Measurements from ENCODE around the gene TMED9. TPM values are rescaled to one million over a fixed set of nuclear protein-coding genes. Genes with fewer than 3 reads are reported as not detected.

The TMED9 gene
- total and polyA plus RNA-seq, 2 donors (not counting 3 experiments of a cell fraction or from before 2014, with no cell fraction given) = 291 to 331 TPM

DNA sequence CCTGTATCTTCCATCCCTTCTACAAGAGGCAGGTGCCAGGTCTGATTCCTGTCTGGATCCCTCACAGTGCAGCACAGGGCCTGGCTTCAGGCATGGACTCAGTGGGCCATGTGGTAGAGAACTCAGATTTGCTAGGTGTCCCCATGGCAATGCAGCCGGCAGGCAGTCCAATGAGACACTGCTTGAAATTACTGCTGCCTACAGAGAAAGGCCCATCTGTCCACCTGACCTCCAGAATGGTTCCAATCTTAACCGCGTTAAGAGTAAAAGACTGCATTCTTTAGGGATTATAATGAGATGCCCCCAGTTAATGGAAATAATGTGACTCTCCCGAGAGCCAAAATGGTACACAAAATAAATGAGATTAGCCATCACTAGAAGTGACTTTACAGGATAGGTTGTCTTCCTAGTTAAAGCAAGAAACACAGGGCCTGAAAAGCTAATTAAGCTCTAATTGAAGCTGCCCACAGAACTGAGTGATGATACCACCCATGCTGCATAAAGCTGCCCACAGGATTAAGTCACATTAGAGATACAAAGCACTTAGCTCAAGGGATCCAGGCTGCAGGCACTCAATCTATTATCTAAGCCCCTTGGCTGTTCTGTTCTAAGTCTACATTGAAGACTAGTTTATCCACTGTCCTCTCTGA, 49.1 kb upstream of the TMED9 start:
- CTCF ChIA-PET = no interaction called here
- peaks cover 57% of the 10 kb centered on the region for H3K79me2 ChIP-seq (ENCODE audit: control insufficient read depth, insufficient read depth, low read length)
- BruUV-seq (replicated peaks) = no TSS peak
- no peaks in the 10 kb centered on the region for H3K27me3 ChIP-seq (ENCODE audit: control insufficient read depth in 2 of 2, insufficient read depth in 2 of 2, low read length in 2 of 2)
- H3K4me2 ChIP-seq (ENCODE audit: insufficient read depth, low read length) = no peak overlapping the region
- no peaks in the 10 kb centered on the region for H3K9me1 ChIP-seq (replicated peaks; ENCODE audit: control insufficient read depth, extremely low read depth, insufficient read depth, low read length)
- H4K20me1 ChIP-seq (replicated peaks; ENCODE audit: control insufficient read depth, extremely low read depth, insufficient read depth, low read length) = peaks cover 9% of the 10 kb centered on the region
- no peak overlapping the region for H3K4me3 ChIP-seq (replicated peaks in 1 of 3; ENCODE audit: insufficient read depth in 1 of 3, low read depth in 1 of 3, low read length in 3 of 3)
- H3K27ac ChIP-seq (ENCODE audit: insufficient read depth, low read depth, low read length) = no peak overlapping the region
- DNase-seq (ENCODE audit: low read depth, low spot score) (no peak), FAIRE-seq (no peak)
- intact Hi-C loops (cut with micrococcal nuclease) (no loop called here), dilution Hi-C loops (cut with MboI; ENCODE audit: extremely low pct_ligation_motif_present, low sequenced_read_pairs) (no loop called here)
- peaks cover 15% of the 10 kb centered on the region for H3K4me1 ChIP-seq (ENCODE audit: control insufficient read depth, extremely low read depth, insufficient read depth, low read length)
- H3K9me3 ChIP-seq (replicated peaks; ENCODE audit: control insufficient read depth, insufficient read depth, low read length) = no peaks in the 10 kb centered on the region
- H3K36me3 ChIP-seq (ENCODE audit: control insufficient read depth in 2 of 2, extremely low read depth in 1 of 2, insufficient read depth in 2 of 2, low read length in 2 of 2) = peaks cover 0 to 11% of the 10 kb centered on the region in 2 experiments
- H2AFZ ChIP-seq (ENCODE audit: low read depth, low read length) = no peak overlapping the region
- no peak for TF ChIP-seq GATA2 (IDR thresholded peaks at IDR 0.05; ENCODE audit: insufficient read depth, insufficient read length, low read depth, low read length)
- no peak for TF ChIP-seq EZH2 (IDR thresholded peaks at IDR 0.05; ENCODE audit: borderline replicate concordance, low read depth, low read length, severe bottlenecking)
- TF ChIP-seq, protein P1, sequence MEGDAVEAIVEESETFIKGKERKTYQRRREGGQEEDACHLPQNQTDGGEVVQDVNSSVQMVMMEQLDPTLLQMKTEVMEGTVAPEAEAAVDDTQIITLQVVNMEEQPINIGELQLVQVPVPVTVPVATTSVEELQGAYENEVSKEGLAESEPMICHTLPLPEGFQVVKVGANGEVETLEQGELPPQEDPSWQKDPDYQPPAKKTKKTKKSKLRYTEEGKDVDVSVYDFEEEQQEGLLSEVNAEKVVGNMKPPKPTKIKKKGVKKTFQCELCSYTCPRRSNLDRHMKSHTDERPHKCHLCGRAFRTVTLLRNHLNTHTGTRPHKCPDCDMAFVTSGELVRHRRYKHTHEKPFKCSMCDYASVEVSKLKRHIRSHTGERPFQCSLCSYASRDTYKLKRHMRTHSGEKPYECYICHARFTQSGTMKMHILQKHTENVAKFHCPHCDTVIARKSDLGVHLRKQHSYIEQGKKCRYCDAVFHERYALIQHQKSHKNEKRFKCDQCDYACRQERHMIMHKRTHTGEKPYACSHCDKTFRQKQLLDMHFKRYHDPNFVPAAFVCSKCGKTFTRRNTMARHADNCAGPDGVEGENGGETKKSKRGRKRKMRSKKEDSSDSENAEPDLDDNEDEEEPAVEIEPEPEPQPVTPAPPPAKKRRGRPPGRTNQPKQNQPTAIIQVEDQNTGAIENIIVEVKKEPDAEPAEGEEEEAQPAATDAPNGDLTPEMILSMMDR (IDR thresholded peaks at IDR 0.05; ENCODE audit: extremely low read depth in 1 of 2, insufficient read depth in 1 of 2, low read depth in 1 of 2, low read length in 2 of 2) = no peak
- no peak for TF ChIP-seq JUN (IDR thresholded peaks at IDR 0.05; ENCODE audit: borderline replicate concordance, insufficient read depth, insufficient read length, low read depth)
- no peak for TF ChIP-seq POLR2A (IDR thresholded peaks at IDR 0.05; ENCODE audit: low read depth, low read length)
- TF ChIP-seq FOS (IDR thresholded peaks at IDR 0.05; ENCODE audit: borderline replicate concordance, insufficient read depth, low read length) = no peak
- no peak for TF ChIP-seq POLR2AphosphoS5 (IDR thresholded peaks at IDR 0.05; ENCODE audit: insufficient read depth, low read depth, low read length)
- no peak for TF ChIP-seq MYC (IDR thresholded peaks at IDR 0.05; ENCODE audit: low read depth, low read length)
- TF ChIP-seq, protein P2, sequence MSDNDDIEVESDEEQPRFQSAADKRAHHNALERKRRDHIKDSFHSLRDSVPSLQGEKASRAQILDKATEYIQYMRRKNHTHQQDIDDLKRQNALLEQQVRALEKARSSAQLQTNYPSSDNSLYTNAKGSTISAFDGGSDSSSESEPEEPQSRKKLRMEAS (IDR thresholded peaks at IDR 0.05; ENCODE audit: insufficient read depth, insufficient read length) = no peak
- POLR2A ChIA-PET = no interaction called here
- H3K9ac ChIP-seq (replicated peaks; ENCODE audit: extremely low read depth, insufficient read depth, low read length) = no peak overlapping the region
